Measurements from ENCODE around the gene RABGAP1L. TPM values are rescaled to one million over a fixed set of nuclear protein-coding genes. Genes with fewer than 3 reads are reported as not detected.
"Not testable (repeated sequence)": the region's sequence is repeated elsewhere in the genome, so short reads cannot be mapped to it uniquely, and the experiment has no call there.

Gene RABGAP1L
- total RNA-seq, 1 donor from 2014 or later: 114 TPM

DNA sequence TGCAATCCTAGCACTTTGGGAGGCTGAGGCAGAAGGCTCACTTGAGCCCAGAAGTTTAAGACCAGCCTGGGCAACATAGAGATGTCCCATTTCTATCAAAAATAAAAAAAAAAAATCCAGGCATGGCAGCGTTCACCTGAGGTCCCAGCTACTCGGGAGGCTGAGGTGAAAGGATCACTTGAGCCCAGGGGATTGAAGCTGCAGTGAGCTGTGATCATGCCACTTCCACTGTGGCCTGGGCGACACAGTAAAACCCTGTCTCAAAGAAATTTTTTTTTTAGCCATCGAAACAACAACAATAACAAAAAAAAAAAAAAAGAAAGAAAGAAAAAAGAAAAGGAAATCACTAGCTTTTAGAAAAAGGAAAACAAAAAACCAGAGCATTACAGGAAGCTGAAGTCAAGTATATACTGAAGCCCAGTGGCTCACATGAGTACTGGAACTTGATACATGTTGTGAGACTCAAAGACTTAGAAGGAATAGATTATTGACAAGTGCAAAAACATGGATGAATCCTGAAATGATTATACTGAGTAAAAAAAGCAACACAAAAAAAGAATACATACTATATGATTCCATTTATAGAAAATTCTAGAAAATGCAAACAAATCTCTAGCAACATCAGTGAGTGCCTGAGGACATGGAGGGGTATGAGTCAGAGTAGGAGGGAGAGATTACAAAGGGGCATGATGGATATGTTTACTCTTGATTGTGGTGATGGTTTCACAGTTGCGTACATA is 6.1 kb upstream of the RABGAP1L start:
- no peak for DNase-seq (ENCODE audit: low spot score)

DNA sequence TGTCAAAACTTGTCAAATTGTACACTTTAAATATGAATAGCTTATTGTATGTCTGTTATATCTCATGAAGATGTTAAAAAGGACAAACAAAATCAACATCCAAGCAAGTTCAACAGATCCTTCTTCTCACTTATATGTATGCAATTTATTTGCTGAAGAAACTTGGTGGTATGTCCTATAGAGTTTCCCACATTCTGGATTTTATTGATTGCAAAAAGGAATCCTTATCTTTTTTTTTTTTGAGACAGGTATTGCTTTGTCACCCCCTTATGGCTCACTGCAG is 5.6 kb upstream of the RABGAP1L start:
- DNase-seq (ENCODE audit: low spot score): no peak

GRCh38 chr1:174156437-174156836 is 2.9 kb upstream of the RABGAP1L start:
- DNase-seq (ENCODE audit: low spot score): no peak

DNA sequence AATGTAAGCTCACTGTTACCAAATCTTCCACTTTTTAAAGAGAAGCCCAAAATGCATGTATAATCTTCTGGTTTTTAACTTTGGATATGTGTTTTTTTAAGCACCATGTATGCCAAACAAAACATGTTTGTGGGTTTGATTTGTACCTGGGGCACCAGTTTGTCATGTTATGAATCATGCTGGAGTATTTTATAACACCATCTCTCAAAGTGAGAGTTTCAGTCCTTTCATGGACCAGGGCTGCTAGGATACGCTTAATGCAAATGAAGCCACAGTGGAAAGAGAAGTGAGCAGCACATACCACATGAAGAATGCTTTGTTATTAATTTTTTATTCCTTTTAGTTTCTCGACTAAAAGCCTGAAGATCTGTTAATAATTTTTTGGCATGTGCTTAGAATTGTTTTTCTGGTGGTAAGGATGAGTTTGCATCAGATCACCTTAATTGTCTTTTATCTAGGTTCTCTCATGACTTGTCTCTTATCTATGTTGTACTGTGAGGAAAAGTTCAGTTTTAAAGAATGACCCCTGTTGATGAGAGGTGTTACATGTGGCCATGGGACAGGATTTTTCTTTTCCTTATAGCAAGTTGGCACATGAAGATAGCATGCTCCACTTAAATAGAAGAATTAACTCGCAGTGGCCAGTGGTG is 2.0 kb upstream of the RABGAP1L start:
- DNase-seq (ENCODE audit: low spot score): no peak

DNA sequence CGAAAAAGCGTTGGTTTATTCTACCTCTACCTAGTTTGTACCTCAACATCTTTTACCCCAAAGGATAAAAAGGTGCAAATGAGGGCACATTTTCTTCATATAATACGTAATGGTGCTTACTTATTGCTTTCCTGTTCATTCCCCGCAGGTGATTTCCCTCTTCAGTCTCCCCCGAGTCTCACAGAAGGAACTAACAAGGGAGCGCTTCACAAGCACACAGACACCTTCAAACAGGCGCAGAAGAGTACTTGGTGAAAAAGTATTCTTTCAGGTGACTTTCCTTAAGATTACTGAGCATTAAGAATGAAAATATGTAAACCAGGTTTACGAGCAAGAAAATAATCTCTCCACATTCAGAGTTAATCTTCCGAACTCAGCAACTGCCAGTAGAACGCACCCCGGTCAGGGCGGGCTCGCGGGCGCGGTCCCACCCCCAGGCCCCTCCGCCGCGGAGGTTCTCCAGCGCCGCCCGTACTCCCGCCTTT is 511 bp upstream of the RABGAP1L start:
- DNase-seq (ENCODE audit: low spot score): no peak

- DNase-seq (ENCODE audit: low spot score): peak; percentile 44
These were observed 771 bp downstream of the RABGAP1L start for GRCh38 chr1:174160109-174160473.

DNA sequence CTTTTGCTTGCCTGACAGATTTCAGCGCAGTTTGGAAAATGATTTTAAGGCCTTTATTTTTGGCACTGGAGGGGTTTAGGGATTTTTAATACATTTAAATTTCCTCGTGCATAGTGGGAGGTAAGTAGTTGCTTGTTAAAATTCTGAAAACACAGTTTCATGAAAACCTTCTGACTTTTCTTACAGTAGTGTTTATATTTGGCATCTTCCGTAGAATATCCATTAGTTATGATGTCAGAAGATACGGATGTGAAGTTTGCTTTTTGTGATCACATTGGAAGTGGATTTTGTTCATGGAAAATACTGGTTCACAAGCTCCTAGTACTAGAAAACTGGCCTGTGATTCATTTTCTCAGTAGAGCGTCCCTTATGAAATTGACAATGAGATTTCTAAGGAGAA is 1.3 kb downstream of the RABGAP1L start:
- no peak for DNase-seq (ENCODE audit: low spot score)

DNA sequence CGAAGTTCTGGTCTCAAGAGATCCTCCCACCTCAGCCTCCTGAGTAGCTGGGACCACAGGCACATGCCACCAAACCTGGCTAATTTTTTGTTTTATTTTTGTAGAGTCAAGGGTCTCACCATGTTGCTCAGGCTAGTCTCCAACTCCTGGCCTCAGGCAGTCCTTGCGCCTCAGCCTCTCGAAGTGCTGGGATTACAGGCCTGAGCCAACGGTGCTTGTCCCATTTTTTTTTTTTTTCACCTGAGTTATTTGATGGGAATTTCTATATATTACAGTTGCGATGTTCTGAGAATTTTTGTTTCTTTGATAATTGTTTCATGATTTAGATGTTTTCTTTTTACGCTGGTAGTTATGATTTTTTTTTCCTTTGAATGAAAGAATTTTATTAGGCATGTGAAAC is 2.5 kb downstream of the RABGAP1L start:
- no peak for DNase-seq (ENCODE audit: low spot score)

DNA sequence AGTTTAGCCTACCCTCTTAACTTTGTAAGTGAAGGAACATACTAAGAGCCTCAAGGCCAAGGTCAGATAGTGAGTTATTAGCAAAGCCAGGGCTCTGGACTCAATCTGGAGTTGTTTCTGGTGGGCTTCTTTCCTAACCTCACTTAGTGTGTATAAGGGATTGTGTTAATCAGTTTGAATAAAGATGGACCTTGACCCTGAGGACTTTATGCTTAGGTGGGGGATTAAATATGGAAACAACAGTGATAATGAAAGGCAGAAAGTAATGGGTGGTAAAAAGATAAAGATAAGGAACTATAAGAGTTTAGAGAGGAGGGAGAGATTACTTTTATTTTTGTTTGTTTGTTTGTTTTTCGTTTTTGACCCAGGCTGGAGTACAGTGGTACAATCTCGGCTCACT is 5.5 kb downstream of the RABGAP1L start:
- no peak for DNase-seq (ENCODE audit: low spot score)

GRCh38 chr1:174165471-174166137 is 6.3 kb downstream of the RABGAP1L start:
- no peak for DNase-seq (ENCODE audit: low spot score)

DNA sequence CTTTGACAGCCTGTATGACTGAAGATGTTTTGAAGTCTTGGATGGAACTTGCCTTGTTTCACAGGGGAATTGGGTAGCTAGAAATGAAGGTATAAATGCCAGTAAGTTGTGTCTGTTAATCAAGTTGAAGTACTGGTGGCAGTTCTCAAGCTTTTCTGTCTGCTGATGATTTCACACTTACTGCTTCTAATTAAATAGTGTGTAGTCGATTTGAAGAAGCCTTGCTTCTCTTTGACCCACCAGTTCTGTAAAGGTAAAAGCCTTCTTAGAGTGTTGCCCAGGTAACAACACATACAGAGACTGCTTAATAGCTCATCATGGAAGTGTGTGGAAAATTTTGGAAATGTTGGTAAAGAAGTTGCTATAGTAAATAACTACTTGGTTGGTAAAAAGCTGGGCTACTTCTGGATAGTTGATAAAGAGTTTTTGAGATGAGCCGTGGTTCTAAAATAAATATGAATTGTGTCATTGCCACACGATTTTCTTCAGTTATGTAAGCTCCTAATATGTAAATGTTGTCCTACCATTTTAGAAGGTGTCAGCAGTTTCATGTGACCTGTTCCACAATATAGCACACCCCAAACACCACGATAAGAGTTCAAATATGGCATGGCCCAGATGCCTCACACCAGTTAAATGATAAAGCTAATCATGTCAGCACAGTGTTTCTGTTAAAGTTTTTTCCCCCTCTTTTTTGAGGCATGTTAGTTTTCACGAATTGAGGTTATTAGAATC is 7.4 kb downstream of the RABGAP1L start:
- no peak for DNase-seq (ENCODE audit: low spot score)

GRCh38 chr1:174167265-174167803 is 8.0 kb downstream of the RABGAP1L start:
- no peak for DNase-seq (ENCODE audit: low spot score)

GRCh38 chr1:174169342-174169741 is 10.0 kb downstream of the RABGAP1L start:
- DNase-seq (ENCODE audit: low spot score): no peak

DNA sequence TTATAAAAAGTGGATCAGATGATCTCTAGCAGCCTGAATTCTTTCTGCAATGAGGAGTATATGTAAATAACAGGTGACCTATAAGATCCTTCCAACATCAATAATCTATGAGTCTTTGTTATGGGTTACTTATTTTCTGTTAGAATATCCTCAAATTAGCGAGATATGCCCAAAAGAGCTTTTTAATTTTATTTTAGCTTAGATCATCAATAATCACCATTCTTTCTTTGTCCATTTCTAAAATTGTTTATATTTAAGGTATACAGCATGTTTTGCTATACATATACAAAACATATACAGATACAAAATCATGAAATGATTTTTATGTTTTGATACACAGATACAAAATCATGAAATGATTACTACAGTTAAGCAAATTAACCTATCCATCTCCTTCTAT is 11.8 kb downstream of the RABGAP1L start:
- DNase-seq (ENCODE audit: low spot score): no peak

- no peak for DNase-seq (ENCODE audit: low spot score)
These were observed 15.4 kb downstream of the RABGAP1L start for GRCh38 chr1:174174461-174175329.

- not testable (repeated sequence) for DNase-seq (ENCODE audit: low spot score)
These were observed 19.1 kb downstream of the RABGAP1L start for GRCh38 chr1:174178459-174178858.

DNA sequence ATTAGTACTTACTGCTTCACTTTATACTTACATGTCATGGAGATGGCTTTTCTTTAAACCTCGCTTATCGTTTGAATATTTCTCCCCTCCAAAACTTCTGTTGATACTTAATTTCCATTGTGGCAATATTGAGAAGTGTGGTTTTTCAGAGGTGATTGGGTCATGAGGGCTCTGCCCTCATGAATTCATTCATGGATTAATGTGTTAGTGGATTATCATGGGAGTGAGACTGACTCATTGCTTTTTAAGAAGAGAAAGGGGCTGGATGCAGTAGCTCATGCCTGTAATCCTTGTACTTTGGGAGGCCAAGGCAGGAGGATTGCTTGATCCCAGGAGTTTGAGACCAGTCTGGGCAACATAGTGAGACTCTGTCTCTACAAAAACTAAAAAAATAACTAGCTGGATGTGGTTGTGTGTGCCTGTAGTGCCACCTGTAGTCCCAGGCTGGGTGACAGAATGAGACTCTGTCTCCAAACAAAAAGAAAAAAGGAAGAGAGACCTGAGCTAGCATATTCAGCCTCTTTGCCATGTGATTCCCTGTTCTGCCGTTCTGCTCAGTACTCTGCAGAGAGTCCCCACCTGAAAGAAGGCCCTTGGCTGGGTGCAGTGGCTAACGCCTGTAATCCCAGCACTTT is 30.2 kb downstream of the RABGAP1L start:
- DNase-seq (ENCODE audit: low spot score): no peak

GRCh38 chr1:174190691-174191199 is 31.4 kb downstream of the RABGAP1L start:
- DNase-seq (ENCODE audit: low spot score): no peak

- no peak for DNase-seq (ENCODE audit: low spot score)
These were observed 32.1 kb downstream of the RABGAP1L start for GRCh38 chr1:174191349-174191862.

GRCh38 chr1:174194461-174194860 is 35.1 kb downstream of the RABGAP1L start:
- no peak for DNase-seq (ENCODE audit: low spot score)
